HepG2 (cell line): Measurements from ENCODE around the gene PROX1. TPM values are rescaled to one million over a fixed set of nuclear protein-coding genes. Genes with fewer than 3 reads are reported as not detected.

Experiments used
- GABPB1 ChIP-seq: IDR thresholded peaks from 2 replicates; pipeline ENCODE4 v1.6.1; 2016; ENCODE audit warnings: mild to moderate bottlenecking, missing genetic modification reagents, moderate library complexity, missing compliant biosample characterization
- GATAD2A ChIP-seq: IDR thresholded peaks from 2 replicates; pipeline ENCODE4 v1.6.1; 2016
- HBP1 ChIP-seq: IDR thresholded peaks from 2 replicates; pipeline ENCODE4 v1.6.1; 2016; ENCODE audit warnings: low read depth, control low read depth
- LBX2 ChIP-seq: sonication (generic); formaldehyde crosslinking; IDR thresholded peaks from 2 replicates; pipeline ENCODE4 v1.5.0; 2020; ENCODE audit warnings: missing genetic modification reagents, mild to moderate bottlenecking, borderline replicate concordance
- TCF12 ChIP-seq, 2 experiments: fragments of 450-650 bp in 1 of 2; sonication (generic) in 1 of 2; formaldehyde crosslinking in 1 of 2; IDR thresholded peaks; 2 replicates each; pipeline versions ENCODE4 v1.6.1 to v1.8.0; 2017 to 2022; ENCODE audit warnings: antibody characterized with exemption in 1 of 2, mild to moderate bottlenecking in 1 of 2, missing genetic modification reagents in 1 of 2, moderate library complexity in 1 of 2
- TERF1 ChIP-seq: sonication (generic); formaldehyde crosslinking; IDR thresholded peaks from 2 replicates; pipeline ENCODE4 v1.8.0; 2022; ENCODE audit warnings: mild to moderate bottlenecking, missing genetic modification reagents, moderate library complexity
- ZBTB21 ChIP-seq: sonication (generic); formaldehyde crosslinking; IDR thresholded peaks from 2 replicates; pipeline ENCODE4 v1.4.0; 2020; ENCODE audit warnings: missing genetic modification reagents
- ZNF10 ChIP-seq: sonication (generic); formaldehyde crosslinking; IDR thresholded peaks from 2 replicates; pipeline ENCODE4 v1.4.0; 2020; ENCODE audit warnings: mild to moderate bottlenecking, low read depth, missing genetic modification reagents, borderline replicate concordance
- ZNF225 ChIP-seq: sonication (generic); formaldehyde crosslinking; IDR thresholded peaks from 2 replicates; pipeline ENCODE4 v1.4.0; 2020; ENCODE audit warnings: mild to moderate bottlenecking, missing genetic modification reagents
- ZNF446 ChIP-seq: sonication (generic); formaldehyde crosslinking; IDR thresholded peaks from 2 replicates; pipeline ENCODE4 v1.5.0; 2020; ENCODE audit warnings: mild to moderate bottlenecking, missing genetic modification reagents
- polyA plus RNA-seq, 8 experiments: library from polyadenylated mRNA; depleted of rRNA in 3 of 8; stranded (reverse) in 7 of 8; unstranded in 1 of 8; fragments of >200 nt; fragmentation: Illumina TruSeq in 4 of 8; extraction: Trizol in 4 of 8; gene quantifications; 2 replicates each; pipeline versions ENCODE4 v1.2.1 to v1.2.3, GENCODE V29; 2011 to 2016; ENCODE audit warnings: low read depth in 4 of 8, missing spikeins in 1 of 8, mixed read lengths in 1 of 8; ENCODE audit not compliant: insufficient read depth in 1 of 8
- total RNA-seq, 5 experiments: library from RNA; depleted of rRNA; stranded (reverse); fragments of >200 nt; fragmentation: Illumina TruSeq; extraction: Trizol; gene quantifications; 2 replicates each; pipeline ENCODE4 v1.2.3, GENCODE V29; 2016; ENCODE audit warnings: low read depth in 1 of 5
- TF ChIP-seq, protein P1 (sequence below): sonication (generic); formaldehyde crosslinking; IDR thresholded peaks from 2 replicates; pipeline ENCODE4 v1.4.0; 2020; ENCODE audit warnings: mild to moderate bottlenecking, missing genetic modification reagents
- TF ChIP-seq, protein P2 (sequence below): sonication (generic); formaldehyde crosslinking; IDR thresholded peaks from 2 replicates; pipeline ENCODE4 v1.4.0; 2020; ENCODE audit warnings: mild to moderate bottlenecking, missing genetic modification reagents

Gene PROX1
- total and polyA plus RNA-seq, 2 of the 13 experiments (the other 11 are each of a cell fraction or from before 2014, with no cell fraction given): 12.3 to 30.2 TPM

- TF ChIP-seq ZNF225 (CRISPR knock-in tag) (no peak), LBX2 (CRISPR knock-in tag) (no peak), ZBTB21 (CRISPR knock-in tag) (no peak), HBP1 (peak; percentile 59; the same call in 1 of the 2 replicates), GABPB1 (CRISPR knock-in tag) (0 out of 2 replicates have a peak, but pooled peaks have one; percentile 31), ZNF10 (CRISPR knock-in tag) (no peak), GATAD2A (peak; percentile 79), TERF1 (CRISPR knock-in tag) (no peak), TCF12 (IDR thresholded peaks at IDR 0.05) (no peak), TCF12 (CRISPR knock-in tag; IDR thresholded peaks at IDR 0.05) (no peak), ZNF446 (CRISPR knock-in tag) (peak; percentile 44; the same call in 1 of the 2 replicates)
- TF ChIP-seq, protein P1, sequence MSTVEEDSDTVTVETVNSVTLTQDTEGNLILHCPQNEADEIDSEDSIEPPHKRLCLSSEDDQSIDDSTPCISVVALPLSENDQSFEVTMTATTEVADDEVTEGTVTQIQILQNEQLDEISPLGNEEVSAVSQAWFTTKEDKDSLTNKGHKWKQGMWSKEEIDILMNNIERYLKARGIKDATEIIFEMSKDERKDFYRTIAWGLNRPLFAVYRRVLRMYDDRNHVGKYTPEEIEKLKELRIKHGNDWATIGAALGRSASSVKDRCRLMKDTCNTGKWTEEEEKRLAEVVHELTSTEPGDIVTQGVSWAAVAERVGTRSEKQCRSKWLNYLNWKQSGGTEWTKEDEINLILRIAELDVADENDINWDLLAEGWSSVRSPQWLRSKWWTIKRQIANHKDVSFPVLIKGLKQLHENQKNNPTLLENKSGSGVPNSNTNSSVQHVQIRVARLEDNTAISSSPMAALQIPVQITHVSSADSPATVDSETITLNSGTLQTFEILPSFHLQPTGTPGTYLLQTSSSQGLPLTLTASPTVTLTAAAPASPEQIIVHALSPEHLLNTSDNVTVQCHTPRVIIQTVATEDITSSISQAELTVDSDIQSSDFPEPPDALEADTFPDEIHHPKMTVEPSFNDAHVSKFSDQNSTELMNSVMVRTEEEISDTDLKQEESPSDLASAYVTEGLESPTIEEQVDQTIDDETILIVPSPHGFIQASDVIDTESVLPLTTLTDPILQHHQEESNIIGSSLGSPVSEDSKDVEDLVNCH (CRISPR knock-in tag): no peak
- TF ChIP-seq, protein P2, sequence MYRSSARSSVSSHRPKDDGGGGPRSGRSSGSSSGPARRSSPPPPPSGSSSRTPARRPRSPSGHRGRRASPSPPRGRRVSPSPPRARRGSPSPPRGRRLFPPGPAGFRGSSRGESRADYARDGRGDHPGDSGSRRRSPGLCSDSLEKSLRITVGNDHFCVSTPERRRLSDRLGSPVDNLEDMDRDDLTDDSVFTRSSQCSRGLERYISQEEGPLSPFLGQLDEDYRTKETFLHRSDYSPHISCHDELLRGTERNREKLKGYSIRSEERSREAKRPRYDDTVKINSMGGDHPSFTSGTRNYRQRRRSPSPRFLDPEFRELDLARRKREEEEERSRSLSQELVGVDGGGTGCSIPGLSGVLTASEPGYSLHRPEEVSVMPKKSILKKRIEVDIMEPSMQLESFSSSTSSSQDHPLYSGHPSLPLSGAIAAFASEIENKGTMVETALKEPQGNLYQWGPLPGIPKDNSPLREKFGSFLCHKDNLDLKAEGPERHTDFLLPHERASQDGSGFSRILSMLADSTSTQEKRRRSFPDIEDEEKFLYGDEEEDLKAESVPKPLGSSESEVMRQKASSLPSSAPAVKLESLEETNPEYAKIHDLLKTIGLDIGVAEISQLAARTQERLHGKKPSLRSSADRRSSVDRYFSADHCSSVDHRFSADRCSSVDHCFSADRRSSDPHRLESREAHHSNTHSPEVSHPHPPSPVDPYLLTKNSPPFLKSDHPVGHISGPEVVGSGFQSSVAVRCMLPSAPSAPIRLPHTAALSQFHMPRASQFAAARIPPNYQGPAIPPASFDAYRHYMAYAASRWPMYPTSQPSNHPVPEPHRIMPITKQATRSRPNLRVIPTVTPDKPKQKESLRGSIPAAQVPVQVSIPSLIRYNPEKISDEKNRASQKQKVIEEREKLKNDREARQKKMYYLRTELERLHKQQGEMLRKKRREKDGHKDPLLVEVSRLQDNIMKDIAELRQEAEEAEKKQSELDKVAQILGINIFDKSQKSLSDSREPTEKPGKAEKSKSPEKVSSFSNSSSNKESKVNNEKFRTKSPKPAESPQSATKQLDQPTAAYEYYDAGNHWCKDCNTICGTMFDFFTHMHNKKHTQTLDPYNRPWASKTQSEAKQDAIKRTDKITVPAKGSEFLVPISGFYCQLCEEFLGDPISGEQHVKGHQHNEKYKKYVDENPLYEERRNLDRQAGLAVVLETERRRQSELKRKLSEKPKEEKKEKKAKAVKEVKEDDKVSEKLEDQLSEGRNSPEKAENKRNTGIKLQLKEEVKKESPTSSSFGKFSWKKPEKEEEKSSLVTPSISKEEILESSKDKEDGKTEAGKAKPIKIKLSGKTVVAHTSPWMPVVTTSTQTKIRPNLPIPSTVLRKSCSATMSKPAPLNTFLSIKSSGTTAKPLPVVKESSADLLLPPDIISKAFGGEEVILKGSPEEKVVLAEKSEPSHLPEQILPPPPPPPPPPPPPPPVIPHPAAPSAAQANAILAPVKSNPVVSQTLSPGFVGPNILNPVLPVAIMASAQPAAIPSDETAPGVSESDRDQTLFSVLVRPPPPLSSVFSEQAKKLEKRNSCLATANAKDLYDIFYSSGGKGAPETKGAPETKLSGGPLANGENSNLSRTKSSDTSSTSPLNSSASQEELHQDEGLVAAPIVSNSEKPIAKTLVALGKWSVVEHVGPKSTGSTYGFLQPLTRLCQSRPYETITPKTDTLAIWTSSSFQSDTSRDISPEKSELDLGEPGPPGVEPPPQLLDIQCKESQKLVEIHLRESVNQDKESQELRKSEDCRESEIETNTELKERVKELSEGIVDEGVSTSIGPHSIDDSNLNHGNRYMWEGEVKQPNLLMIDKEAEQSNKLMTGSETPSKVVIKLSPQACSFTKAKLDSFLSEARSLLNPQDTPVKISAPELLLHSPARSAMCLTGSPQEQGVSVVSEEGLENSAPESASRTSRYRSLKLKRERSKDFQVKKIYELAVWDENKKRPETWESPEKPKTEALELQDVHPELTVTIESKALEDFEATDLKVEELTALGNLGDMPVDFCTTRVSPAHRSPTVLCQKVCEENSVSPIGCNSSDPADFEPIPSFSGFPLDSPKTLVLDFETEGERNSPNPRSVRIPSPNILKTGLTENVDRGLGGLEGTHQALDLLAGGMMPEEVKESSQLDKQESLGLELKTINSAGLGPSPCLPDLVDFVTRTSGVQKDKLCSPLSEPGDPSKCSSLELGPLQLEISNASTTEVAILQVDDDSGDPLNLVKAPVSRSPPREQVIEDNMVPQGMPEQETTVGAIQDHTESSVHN (CRISPR knock-in tag): peak; percentile 57; the same call in 1 of the 2 replicates
Measured at GRCh38 chr1:213989002-213989855, 1.5 kb downstream of the PROX1 start (continued).
